GM18517 (cell line): ENCODE results near the gene CCDC188.

Experiments used
- ATAC-seq: cut with Tn5 transposase; IDR thresholded peaks from one replicate; pipeline ENCODE4 v1.9.1; 2021; ENCODE audit warnings: mild to moderate bottlenecking, moderate library complexity; ENCODE audit not compliant: unreplicated experiment

CCDC188 gene

DNA sequence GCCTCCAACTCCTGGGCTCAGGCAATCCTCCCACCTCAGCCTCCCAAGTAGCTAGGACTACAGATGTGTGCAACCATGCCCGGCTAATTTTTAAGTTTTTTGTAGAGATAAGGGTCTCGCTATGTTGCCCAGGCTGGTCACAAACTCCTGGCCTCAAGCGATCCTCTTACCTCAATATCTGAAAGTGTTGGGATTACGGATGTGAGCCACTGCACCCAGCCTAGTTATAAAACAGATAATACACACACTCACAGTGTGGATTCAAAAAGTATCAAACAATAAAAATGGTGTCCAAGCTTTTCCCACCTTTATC, 377 bp upstream of the CCDC188 start:
- no peak for ATAC-seq

DNA sequence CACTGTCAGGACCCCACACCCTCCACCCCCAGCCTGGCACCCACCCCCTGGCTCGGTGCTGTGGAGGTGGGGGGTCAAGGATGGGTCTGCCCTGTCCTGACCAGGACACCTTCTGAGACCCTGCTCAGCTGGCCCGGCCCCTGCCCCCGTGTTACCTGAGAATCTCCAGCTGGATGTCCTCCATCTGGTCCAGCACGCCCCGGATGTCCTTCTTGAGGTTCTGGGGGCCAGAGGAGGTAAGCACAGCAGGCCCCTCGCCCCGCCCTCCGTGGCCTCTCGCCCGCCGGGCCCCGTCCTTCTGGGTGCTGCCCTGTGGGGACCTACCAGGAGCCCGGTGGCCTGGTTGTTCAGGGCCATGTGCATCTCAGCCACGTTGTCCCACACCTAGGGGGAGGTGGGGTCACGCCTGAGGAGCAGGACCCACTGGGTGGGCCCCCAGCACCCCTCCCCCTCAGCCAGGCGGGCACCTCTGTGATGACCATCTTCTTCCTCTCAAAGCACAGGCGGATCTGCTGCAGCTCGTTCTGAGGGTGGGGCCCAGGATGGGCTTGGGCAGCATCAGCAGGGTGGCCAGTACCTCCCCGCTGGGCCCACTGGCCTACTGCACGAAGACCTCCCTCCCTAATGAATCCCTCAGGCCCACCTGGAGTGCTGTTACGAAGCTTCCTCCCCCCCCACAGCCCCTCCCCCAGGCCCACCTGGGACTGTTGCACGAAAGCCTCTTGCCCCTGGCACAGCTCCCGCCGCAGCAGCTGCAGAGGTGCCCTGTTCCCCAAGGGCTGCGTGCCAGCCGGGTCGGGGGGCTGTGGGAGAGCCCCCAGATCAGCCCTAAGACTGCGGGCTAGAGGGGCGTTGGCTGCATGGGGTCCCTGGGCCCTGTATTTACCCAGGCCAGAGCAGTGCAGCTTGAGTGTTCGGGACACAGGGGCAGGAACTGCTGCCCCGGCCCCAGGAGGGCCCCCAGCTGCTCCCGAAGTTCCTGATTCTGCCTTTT, 1.3 kb downstream of the CCDC188 start:
- no peak for ATAC-seq

DNA sequence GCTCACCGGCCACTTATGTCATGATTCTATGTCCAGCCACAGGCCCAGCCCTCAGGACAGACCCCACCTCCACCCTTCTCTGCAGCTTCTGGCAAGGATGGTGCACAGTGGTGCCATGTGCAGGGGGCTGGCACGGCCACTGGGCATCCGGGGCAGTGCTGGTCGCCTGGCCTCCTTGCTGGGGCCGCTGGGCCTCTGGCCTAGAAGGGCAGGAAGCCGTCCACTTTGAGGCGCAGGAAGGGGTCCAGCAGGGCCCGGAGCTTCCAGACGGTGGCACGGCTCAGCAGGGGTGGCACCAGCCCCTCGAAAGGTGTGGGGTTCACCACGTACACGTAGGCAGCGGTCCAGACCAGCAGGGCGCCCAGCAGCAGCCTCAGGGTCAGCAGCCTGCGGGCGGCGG, 2.4 kb downstream of the CCDC188 start:
- ATAC-seq: no peak

DNA sequence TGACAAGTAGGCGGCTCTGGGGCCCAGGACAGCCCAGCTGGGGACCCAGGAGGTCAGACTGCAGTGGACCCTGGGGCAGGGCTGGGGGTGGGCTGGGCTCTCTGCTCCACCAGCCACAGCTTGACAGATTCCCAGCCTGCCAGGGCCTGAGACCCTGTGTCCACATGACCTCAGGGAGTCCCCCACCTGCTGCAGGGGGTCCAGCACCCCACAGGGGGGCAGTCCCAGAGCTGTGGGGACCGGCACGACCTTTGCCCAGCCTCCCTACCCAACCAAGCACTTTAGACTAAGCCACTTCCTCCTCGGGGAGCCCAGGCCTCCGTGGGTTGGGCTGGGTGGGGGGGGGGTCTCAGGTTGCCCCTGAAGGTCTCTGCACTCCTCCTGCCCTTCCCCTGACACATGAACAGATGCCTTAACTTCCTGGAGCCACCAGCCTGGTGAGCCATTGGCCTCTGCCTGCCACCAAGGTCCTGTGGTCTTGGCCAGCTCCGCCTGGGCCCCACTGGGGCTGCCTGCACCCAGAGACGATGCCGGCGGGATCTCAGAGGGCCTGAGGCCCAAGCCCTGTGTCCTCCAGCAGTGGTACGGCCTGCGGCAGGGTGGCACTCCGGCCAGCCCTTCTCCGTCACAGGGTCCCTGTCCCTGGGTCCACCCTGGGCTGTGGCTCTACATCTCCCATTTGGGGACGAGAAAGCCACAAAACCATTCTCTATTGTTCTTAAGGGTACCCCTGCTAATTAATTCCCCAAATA, 3.4 kb downstream of the CCDC188 start:
- ATAC-seq: no peak

DNA sequence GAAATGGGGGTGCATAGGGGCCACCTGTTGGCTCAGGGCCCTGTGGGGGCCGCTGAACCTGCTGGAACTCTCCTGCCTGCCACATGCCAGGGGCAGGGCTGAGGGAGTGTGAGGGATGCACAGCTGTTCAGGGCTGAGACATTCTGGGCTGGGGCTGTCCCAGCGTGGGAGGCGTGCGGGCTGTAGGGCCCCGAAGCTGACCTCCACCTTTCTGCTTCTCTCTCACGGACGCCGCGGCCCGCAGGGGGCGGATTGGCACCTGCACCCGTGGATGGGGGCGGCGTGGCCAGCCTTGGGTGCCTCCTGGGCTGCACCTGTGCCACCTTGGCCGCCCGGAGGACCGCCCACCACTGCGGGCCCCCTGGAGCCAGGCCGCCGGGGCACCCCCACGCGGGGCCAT, 4.1 kb downstream of the CCDC188 start:
- ATAC-seq: no peak

DNA sequence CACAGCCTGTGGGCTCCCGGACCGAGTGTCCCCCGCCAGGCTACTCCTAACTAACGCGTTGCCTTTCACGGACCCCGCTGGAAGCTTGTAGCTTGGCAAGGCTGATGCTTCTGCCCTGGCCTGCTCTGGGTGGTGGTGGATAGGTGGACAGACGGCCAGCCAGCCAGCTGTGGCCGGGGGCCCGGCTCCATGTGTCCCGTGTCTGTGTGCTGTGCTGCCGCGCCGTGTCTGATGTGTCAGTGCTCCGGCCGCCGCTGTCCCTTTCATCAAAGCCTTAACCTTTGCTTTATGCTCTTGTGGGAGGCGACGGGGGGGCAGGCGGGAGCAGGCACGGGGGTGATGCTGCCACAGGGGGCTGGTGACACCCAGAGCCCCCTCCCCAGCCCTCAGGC, 5.0 kb downstream of the CCDC188 start:
- no peak for ATAC-seq

DNA sequence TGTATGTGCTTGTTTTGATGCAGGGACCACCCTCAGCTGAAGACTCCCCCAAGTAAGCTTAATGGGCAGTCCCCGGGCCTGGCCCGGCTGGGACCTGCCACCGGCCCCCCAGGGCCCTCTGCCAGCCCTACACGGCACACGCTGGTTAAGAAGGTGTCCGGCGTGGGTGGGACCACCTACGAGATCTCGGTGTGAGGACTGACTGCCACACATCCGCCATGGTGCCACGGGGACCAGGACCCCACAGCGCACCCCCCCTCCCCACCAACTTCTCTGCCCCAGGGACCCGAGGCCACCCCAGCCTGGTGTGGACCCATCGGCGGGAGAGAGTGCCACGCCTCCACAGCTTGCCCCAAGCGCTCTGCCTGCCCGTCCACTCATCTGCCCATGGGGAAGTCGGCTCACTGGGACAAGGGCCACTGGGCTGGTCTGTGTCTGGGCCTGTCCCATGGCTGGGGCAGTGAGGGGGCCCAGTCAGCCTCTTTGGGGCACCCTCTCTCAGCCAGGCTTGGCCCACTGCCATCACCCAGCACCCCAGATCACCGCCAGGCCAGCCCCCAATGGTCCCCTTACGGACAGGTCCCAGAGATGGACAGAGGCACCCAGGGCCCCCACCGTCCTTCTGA, 5.5 kb downstream of the CCDC188 start:
- ATAC-seq: no peak

DNA sequence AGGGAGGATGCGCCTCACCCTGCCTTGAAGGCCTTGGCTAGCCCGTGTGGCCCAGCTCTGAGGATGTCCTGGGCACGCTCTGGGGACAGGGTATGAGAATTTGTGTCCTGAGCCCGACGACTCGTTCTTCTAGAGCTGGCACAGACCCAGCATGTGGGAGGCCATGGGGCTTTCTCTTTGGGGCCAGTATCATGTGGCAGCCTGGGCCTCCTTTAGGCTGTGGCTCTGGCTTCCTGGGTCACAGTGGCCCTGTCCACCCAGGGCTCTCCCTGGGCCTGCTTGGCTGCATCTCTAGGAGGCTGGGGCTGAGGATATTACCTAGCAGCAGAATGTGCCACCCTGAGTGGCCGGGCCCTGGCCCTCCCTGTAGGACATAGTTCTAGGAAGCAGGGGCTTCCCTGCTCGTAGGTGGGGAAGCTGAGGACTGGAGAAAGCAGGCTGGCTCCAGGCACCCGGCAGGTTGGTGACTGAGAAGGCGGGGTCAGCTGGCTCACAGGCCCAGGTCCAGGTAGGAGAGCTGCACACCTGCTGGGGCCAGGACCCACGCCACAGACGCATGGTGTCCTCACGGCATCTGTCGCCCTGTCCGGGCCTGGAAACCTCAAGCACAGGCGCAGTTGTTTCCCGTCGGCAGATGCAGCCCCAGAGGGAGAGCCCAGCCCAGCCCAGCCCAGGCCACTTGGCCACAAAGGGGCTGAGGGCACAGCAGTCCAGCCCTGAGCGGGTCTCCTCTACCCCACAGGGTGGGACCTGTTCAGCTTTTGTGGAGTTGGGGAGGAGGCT, 6.8 kb downstream of the CCDC188 start:
- no peak for ATAC-seq

DNA sequence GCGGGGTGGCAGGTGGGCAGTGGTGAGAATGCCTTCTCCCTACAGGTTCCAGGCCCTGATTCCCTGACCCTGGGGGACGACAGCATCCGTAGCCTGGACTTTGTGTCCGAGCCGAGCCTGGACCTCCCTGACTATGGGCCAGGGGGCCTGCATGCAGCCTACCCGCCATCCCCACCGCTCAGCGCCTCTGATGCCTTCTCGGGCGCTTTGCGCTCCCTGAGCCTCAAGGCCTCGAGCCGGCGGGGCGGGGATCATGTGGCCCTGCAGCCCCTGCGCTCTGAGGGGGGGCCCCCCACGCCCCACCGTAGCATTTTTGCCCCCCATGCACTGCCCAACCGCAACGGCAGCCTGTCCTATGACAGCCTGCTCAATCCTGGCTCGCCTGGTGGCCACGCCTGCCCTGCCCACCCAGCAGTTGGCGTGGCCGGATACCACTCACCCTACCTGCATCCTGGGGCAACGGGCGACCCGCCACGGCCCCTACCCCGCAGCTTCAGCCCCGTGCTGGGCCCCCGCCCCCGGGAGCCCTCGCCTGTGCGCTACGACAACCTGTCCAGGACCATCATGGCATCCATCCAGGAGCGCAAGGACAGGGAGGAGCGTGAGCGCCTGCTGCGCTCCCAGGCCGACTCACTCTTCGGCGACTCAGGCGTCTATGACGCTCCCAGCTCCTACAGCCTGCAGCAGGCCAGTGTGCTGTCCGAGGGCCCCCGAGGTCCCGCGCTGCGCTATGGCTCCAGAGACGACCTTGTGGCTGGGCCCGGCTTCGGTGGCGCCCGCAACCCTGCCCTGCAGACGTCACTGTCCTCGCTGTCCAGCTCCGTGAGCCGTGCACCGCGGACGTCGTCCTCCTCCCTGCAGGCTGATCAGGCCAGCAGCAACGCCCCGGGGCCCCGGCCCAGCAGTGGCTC, 7.9 kb downstream of the CCDC188 start:
- ATAC-seq: no peak

DNA sequence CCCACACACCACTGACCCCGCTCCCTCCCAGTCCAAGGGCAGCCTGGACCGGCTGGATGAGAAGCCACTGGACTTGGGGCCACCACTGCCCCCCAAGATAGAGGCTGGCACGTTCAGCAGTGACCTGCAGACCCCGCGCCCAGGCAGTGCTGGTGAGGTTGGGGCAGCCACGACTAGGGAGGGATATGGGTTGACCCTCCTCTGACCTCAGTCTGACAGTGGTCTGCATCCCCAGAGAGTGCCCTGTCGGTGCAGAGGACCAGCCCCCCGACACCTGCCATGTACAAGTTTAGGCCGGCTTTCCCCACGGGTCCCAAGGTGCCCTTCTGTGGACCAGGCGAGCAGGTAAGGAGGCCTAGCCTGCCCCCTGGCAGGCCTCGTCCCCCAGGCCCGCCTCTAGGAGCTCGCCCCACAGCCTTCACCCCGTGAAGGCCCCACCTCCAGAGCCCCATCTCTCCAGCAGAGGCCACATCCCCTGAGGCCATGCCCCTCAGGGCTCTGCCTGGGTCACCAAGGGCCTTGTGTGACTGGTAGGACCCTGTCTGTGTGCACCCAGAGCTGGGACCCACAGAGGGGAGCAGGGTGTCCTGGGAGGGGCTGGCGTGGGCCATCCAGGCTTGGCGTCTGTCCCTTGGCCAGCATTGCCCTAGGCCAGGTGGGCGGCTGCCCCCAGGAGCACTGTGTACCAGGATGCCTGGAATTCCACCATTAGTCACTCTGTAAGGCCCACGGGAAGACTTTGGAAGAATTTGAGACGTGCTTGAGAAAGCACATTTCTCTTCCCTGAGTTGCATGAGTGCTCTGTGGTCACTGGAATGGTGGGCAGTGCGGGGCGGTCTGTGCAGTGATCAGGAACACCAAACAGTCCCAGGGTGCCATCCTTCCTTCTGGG, 9.4 kb downstream of the CCDC188 start:
- ATAC-seq: no peak

DNA sequence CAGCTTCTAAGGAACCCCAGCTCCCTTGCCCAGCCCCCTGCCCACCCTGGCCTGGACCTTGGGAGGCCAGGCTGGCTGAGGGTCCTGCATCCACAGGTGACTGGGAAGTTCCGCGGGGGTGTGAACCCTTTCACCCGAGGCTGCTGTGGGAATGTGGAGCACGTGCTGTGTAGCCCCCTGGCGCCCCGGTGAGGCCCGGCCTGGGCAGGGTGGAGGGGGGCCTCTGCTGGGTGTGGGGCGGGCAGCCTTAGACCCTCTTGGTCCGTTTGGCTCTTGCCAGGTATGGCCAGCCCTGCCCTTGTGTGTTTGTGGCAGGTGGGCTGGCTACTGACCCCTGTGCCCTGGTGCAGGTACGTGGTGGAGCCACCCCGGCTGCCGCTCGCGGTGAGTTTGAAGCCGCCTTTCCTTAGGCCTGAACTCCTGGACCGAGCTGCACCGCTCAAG, 10.3 kb downstream of the CCDC188 start:
- ATAC-seq: no peak

DNA sequence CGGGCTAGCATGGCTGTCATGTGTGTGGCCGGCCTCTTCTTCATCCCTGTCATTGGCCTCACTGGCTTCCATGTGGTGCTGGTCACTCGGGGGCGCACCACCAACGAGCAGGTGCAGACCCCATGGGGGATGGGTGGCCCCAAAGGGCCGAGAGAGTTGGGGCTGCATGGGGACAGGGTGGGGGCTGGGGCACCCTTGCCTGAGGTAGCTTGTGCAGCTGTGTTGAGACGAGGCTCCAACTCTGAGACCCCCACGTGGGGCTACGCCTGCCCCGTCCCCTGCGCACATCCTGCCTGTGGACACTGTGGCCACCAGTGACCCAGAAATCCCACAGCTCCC, 10.8 kb downstream of the CCDC188 start:
- ATAC-seq: no peak

DNA sequence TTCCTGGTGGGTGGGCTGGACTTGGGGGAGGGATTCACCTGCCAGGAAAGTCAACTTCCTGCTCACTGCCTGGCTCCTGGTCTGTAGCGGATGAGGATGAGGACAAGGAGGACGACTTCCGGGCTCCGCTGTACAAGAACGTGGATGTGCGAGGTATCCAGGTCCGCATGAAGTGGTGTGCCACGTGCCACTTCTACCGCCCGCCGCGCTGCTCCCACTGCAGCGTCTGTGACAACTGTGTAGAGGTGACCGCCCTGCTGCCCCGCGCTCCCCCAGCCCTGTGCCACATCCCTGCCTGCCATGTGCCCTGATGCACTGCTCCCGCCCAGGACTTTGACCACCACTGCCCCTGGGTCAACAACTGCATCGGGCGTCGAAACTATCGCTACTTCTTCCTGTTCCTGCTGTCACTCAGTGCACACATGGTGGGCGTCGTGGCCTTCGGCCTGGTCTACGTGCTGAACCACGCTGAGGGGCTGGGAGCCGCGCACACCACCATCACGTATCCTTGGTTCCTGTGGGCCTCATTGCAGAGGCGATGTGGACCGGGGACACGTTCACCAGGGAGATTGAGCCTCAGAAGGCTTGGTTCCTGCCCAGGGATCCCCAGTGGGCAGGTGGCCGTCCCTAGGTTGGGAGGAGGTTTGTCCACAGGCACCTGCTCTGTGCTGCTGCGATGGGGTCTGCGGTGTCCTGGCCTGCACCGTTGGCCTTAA, 11.3 kb downstream of the CCDC188 start:
- no peak for ATAC-seq

DNA sequence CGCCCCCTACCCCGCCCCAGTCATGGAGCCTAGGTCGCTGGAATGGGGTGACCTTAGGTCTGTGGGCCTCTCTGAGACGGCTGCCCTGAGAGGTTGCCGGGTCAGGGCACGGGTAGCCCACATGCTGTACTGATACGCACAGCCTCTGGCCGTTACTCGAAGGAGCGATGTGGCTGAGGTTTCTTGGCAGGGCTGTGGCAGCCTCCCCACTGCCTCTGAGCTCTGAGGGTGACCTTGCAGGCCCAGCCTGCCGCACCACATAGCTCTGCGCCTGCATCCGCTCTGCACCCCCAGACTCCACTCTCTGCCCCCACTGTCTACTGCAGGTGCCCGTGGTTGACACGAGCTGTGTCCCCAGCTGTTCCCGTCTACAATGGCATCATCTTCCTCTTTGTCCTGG, 12.0 kb downstream of the CCDC188 start:
- ATAC-seq: no peak

DNA sequence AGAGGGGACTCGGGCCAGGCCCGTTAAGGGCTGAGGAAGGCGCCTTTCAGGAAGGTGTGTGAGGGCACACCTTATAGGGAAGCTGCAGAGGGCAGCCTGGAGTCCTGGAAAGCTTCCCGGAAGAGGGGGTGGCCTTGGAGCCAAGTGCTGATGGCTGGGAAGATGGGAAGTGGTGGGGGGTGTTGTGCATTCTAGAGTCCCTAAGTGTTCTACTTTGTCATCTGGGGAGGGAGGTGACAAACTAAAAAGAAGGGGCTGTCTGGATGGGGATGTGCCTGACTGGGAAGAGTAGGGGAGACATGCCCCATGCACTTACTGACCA, 12.5 kb downstream of the CCDC188 start:
- no peak for ATAC-seq

DNA sequence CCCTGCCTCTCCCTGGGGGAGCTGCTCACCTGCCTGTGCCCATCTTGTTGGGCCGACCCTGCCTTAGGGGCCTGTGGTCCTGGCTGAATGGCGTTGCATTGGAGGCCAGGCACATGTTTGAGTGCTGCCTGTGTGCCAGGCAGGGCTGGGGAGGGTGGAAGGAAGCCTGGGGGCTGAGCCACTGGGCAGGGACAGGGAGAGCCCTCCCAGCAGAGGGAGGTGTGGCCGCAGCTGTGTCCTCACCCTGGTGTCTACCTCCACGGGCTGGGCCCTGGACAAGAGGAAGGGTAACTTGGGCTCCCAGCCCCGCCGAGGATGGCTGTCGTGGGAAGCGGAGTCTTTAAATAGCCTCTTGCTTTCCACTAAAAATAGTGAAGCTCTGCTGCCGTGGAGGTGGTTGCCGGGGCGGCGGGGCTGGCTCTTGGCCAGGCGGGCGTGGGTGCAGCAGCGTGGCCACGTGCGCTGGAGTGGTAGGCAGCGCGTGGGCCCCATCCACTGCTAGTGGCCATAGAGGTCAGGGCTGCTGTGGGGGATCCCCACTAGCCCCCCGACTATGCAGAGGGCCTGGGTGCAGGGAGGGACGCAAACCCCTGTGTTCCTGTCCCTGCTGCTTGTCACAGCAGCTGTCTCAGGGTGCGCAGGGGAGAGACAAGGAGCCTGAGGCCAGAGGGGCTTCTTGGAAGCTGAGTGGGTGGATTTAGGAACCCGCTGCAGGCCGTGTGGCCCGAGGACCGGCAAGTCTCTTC, 13.0 kb downstream of the CCDC188 start:
- no peak for ATAC-seq

DNA sequence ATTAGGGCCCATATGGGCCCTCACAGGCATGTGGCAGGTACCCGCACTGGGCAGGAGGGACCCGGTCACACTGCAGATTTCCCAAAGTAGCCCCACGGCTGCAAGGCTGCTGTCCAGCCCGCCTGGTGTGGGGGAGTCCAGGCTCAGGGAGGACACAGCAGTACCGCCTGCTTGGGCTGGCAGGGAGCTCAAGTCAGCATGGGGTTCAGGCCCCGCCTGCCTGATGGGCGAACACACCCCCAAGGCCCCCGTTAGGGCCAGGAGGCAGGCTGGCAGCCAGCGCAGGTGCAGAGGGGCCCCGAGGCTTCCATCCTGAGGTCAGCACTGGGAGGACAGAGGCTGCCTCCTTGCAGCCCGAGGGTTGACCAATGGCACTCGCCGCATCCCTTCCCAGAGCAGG, 13.7 kb downstream of the CCDC188 start:
- ATAC-seq: no peak

DNA sequence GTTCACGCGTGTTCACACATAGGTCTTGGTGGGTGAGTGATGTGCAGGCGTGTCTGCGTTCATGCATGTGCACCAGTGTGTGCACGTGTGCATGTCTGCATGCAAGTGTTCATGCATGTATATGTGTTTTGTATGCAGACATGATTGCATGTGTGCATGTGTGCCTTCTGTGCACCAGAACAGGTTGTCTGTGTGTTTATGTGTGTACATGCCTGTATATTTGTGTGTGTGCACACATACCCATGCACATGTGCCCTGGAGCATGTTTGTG, 14.3 kb downstream of the CCDC188 start:
- ATAC-seq: no peak
